ENCODE results near the gene MED10.
"Not testable (repeated sequence)": the region's sequence is repeated elsewhere in the genome, so short reads cannot be mapped to it uniquely, and the experiment has no call there.

Gene MED10

DNA sequence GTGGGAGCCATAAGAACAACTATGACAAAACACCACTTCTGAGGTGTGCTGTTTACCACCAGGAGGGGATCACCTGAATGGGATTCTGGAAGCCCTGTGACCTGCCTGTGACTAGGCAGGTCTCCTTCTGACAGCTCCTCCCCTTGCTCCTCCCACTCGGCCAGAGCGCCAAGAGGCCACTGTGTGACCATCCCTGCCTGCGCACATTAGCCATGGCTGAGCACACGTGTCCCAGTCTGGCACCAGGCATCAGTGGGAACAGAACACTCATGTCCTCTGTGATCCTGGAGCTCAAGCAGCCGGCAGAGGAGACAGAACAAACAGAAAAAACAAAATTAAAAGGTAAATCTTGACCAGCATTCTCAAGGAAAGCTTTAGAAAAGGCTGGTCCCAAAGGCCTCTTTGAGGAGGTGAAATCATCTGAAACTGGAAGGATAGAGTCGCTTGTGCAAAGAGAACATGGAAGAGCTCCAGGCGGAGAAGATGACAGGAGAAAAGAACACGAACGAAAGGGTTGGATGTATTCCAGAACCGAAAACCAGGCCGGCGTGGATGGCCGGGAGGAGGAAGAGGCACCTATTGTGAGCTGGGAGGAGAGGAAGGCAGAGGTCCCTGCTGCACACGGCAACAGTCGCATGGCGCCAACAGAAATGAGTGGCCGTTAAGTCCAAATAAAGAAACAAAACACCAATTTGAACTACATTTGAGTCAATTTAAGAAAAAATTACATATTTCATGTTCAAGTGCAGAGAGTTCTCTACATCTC lies 5.1 kb downstream of the MED10 start:
- DNase-seq (ENCODE audit: low read depth in 2 of 2): no peak

DNA sequence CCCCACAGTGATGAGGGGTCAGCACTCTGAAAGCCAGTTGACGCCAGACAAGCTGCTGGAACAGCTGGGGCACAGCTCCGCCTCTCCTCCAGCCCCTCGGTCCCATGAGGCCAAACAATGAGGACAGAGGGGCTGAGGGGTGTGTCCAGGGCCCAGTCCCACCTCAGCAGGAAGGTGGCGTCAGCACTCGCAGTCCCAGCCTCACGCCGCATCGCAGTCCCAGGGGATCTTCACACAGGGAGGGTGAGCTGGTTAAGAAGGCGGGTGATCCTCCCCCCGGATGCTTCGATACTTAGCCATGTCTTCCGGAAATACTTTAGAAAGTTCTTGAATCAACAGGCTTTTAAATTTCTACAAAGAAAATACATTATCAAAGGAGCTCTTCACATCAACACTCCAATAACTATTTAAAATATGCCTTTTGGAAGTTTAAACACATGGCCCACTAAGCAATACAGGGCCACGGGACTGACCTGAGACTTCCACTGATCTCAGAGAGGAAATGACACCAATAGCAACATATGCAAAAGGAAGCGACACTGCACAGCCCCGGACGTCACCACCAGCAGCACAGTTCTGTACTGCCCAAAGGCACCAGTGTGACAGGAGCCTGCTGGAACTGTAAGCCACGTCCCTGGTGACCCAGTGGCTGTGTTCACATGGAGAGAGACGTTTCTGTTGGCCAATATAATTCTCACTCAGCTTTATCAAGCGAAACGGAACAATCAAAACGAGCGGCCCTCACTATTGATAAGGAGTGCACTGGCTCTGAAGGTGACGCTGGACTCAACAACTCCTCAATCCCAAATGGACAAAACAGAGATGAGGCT lies 5.9 kb downstream of the MED10 start:
- no peak for DNase-seq (ENCODE audit: low read depth in 2 of 2)

DNA sequence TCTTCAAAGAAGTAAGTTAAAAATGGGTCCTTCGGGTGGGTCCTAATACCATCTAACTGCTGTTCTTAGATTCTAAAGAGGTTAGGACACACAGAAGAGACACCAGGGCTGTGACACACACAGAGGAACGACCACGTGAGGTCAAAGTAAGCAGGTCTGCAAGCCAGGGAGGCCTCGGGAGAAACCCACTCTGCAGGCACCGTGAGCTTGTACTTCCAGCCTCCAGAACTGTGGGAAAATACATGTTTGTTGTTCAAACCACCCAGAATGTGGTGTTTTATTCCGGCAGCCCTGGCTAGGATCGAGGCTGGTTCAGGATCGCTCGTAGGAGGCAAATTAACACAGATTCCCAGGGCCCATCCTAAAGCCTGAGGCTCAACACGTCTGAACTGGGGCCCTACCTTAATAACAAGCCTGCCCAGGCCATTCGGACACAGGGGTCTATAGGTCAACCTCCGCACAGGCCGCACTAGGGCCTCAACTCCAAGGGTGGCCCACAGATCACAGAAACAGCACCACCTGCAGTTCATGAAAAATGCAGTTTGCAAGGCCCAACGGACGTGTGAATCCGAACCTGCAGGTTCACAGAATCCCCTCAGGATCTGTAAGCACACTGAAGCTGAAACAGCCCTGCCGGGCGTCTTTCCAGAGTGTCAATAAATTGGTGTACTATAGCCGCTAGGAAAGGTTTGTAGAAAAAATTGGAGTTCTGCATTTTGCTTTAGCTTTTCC lies 7.1 kb downstream of the MED10 start:
- no peak for DNase-seq (ENCODE audit: low read depth in 2 of 2)

- no peak for DNase-seq (ENCODE audit: low read depth in 2 of 2)
These were observed 7.8 kb downstream of the MED10 start for GRCh38 chr5:6370580-6370979.

DNA sequence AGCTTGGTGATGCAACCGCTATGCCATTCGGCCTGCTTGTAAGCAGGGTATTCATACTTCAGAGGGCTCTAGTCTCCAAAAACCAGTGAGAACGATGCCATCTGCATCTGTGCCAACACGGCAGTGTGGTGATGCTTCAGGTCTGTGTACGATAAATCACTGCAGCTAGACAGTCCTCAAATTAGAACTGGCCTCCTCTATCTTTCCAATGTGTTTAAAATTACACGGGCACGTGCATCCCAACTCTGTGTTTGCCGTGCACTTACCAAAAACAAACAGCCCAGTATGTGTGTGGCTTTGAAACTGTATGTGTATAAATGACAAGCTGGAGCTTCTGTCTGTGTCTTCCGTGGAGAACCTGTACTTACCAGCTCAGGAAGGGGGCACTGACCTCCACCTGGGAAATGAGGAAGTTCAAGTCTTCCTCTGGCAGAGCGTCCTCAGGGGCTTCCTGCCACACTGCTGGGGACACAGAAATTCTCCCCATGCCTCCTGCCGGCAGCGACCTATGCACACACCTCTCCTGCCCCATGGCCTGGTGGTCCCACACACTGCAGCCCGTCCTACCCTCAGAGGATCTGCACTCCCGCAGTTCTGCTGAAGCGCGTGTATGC lies 12.3 kb downstream of the MED10 start:
- no peak for DNase-seq (ENCODE audit: low read depth in 2 of 2)

GRCh38 chr5:6365142-6365976 lies 13.0 kb downstream of the MED10 start:
- no peak for DNase-seq (ENCODE audit: low read depth in 2 of 2)

DNA sequence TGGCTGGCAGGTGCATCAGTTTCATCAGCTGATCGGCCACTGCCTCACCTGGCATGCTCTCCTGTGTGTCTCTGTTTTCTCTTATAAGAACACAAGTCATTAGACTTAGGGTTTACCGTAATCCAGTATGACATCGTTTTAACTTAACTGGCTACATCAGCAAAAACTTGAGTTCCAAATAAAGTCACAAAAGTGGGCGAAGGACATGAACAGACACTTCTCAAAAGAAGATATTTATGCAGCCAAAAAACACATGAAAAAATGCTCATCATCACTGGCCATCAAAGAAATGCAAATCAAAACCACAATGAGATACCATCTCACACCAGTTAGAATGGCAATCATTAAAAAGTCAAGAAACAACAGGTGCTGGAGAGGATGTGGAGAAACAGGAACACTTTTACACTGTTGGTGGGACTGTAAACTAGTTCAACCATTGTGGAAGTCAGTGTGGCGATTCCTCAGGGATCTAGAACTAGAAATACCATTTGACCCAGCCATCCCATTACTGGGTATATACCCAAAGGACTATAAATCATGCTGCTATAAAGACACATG lies 14.8 kb downstream of the MED10 start:
- DNase-seq (ENCODE audit: low read depth in 2 of 2): not testable (repeated sequence)

GRCh38 chr5:6362846-6363245 lies 15.5 kb downstream of the MED10 start:
- DNase-seq (ENCODE audit: low read depth in 2 of 2): no peak

- no peak for DNase-seq (ENCODE audit: low read depth in 2 of 2)
These were observed 17.2 kb downstream of the MED10 start for GRCh38 chr5:6361101-6361500.

- no peak for DNase-seq (ENCODE audit: low read depth in 2 of 2)
These were observed 17.8 kb downstream of the MED10 start for GRCh38 chr5:6360323-6361072.

GRCh38 chr5:6359555-6360322 lies 18.6 kb downstream of the MED10 start:
- DNase-seq (ENCODE audit: low read depth in 2 of 2): no peak

DNA sequence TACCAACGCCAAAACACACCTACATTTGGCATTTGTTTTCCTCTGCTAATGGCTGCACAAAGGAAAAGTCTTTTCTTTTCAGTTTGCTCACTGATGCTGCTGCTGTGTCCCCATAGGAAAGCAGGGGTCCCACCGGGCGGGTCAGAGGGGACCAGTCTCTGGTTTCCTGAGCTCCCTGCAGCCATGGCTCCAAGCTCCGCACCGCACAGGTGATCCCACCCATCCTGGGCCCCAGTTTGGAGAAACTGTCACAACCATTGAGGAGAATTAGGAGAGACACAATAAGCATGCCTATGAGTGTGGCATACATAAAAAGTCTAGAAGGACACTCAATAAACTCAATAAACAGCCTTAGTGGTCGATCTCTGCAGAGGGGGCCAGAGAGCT lies 19.9 kb downstream of the MED10 start:
- no peak for DNase-seq (ENCODE audit: low read depth in 2 of 2)

DNA sequence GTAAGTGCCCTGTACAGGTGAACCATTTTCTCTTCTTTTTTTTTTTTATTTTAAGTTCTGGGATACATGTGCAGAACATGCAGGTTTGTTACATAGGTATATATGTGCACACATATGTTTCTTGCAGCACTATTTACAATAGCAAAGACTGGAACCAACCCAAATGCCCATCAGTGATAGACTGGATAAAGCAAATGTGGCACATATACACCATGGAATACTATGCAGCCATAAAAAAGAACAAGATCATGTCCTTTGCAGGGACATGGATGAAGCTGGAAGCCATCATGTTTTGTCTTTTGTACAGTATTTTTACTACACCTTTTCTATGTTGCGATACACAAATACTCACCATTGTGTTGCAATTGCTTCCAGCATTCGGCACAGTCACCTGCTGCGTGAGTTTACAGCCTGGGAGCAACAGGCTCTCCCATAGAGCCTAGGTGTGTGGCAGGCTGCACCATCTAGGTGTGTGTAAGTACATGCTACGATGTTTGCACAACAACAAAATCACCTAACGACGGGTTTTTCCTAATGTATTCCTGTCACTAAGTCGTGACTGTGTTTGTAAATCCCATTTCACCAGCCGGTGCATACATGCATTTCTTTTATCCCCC lies 20.4 kb downstream of the MED10 start:
- DNase-seq (ENCODE audit: low read depth in 2 of 2): not testable (repeated sequence)

- no peak for DNase-seq (ENCODE audit: low read depth in 2 of 2)
These were observed 21.7 kb downstream of the MED10 start for GRCh38 chr5:6356578-6357164.

- no peak for DNase-seq (ENCODE audit: low read depth in 2 of 2)
These were observed 23.1 kb downstream of the MED10 start for GRCh38 chr5:6355294-6355693.

GRCh38 chr5:6354848-6355247 lies 23.5 kb downstream of the MED10 start:
- no peak for DNase-seq (ENCODE audit: low read depth in 2 of 2)

- no peak for DNase-seq (ENCODE audit: low read depth in 2 of 2)
These were observed 24.6 kb downstream of the MED10 start for GRCh38 chr5:6353602-6354302.
